ENCODE results near the gene MCF2L2. TPM values are rescaled to one million over a fixed set of nuclear protein-coding genes. Genes with fewer than 3 reads are reported as not detected.

MCF2L2 gene
- total and polyA plus RNA-seq, 9 of the 15 experiments (the other 6 are each of a cell fraction or from before 2014, with no cell fraction given): 0.56 to 4.2 (median 3.0) TPM

DNA sequence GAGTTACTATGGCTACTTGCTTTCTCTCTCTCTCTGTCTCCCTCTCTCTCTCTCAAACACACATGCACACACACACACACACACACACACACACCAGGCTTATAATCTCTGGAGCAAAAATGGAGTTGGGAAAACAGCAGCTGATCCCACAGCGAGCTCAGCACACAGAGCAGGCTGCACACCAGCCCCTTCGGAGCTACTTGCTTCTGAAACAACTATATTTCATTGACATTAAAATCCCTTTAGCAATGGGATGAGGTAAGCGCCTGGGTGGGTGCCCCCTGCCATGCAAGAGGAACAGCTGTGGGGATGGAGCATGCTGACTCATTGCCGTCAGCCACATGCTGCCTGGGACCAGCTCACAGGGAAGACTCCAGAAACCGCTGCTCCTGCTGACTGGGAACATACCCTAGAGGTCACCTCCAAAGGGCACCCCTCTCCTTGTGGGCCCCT, 129.7 kb downstream of the MCF2L2 start (continued):
- TF ChIP-seq CHD4 (IDR thresholded peaks at IDR 0.05; ENCODE audit: insufficient read depth, insufficient replicate concordance, low read depth, low read length, poor library complexity, severe bottlenecking) (no peak), ZNF316 (IDR thresholded peaks at IDR 0.05) (peak; percentile 65), ZNF239 (CRISPR knock-in tag; IDR thresholded peaks at IDR 0.05) (no peak), RBM14 (IDR thresholded peaks at IDR 0.05; ENCODE audit: borderline replicate concordance, insufficient read depth, low read depth, low read length) (no peak), ZNF140 (CRISPR knock-in tag; IDR thresholded peaks at IDR 0.05) (no peak), CTBP1 (IDR thresholded peaks at IDR 0.05; ENCODE audit: borderline replicate concordance) (peak; percentile 70), CAMTA2 (CRISPR knock-in tag; conservative IDR thresholded peaks at IDR 0.05) (no peak), FOXA3 (CRISPR knock-in tag; conservative IDR thresholded peaks at IDR 0.05 in 1 of 2, IDR thresholded peaks at IDR 0.05 in 1 of 2) (no peak), SREBF1 (IDR thresholded peaks at IDR 0.05; ENCODE audit: borderline replicate concordance, low read depth, low read length) (no peak), ZNF696 (CRISPR knock-in tag; conservative IDR thresholded peaks at IDR 0.05) (no peak), ZNF347 (CRISPR knock-in tag; IDR thresholded peaks at IDR 0.05; ENCODE audit: low read depth) (no peak), NR1H2 (CRISPR knock-in tag; IDR thresholded peaks at IDR 0.05) (no peak), ARID1B (IDR thresholded peaks at IDR 0.05) (peak; percentile 47; the same call in 1 of the 2 replicates), KHSRP (IDR thresholded peaks at IDR 0.05) (no peak)
- TF ChIP-seq, protein P1, sequence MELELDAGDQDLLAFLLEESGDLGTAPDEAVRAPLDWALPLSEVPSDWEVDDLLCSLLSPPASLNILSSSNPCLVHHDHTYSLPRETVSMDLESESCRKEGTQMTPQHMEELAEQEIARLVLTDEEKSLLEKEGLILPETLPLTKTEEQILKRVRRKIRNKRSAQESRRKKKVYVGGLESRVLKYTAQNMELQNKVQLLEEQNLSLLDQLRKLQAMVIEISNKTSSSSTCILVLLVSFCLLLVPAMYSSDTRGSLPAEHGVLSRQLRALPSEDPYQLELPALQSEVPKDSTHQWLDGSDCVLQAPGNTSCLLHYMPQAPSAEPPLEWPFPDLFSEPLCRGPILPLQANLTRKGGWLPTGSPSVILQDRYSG (tag; conservative IDR thresholded peaks at IDR 0.05; ENCODE audit: low read depth): no peak
- TF ChIP-seq, protein P2, sequence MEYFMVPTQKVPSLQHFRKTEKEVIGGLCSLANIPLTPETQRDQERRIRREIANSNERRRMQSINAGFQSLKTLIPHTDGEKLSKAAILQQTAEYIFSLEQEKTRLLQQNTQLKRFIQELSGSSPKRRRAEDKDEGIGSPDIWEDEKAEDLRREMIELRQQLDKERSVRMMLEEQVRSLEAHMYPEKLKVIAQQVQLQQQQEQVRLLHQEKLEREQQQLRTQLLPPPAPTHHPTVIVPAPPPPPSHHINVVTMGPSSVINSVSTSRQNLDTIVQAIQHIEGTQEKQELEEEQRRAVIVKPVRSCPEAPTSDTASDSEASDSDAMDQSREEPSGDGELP (CRISPR knock-in tag; IDR thresholded peaks at IDR 0.05; ENCODE audit: borderline replicate concordance): peak; percentile 95
- TF ChIP-seq, protein P3, sequence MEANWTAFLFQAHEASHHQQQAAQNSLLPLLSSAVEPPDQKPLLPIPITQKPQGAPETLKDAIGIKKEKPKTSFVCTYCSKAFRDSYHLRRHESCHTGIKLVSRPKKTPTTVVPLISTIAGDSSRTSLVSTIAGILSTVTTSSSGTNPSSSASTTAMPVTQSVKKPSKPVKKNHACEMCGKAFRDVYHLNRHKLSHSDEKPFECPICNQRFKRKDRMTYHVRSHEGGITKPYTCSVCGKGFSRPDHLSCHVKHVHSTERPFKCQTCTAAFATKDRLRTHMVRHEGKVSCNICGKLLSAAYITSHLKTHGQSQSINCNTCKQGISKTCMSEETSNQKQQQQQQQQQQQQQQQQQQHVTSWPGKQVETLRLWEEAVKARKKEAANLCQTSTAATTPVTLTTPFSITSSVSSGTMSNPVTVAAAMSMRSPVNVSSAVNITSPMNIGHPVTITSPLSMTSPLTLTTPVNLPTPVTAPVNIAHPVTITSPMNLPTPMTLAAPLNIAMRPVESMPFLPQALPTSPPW (CRISPR knock-in tag; IDR thresholded peaks at IDR 0.05): peak; percentile 56
